ENCODE data around the gene LPCAT4. TPM values are rescaled to one million over a fixed set of nuclear protein-coding genes. Genes with fewer than 3 reads are reported as not detected.

LPCAT4 gene, protein sequence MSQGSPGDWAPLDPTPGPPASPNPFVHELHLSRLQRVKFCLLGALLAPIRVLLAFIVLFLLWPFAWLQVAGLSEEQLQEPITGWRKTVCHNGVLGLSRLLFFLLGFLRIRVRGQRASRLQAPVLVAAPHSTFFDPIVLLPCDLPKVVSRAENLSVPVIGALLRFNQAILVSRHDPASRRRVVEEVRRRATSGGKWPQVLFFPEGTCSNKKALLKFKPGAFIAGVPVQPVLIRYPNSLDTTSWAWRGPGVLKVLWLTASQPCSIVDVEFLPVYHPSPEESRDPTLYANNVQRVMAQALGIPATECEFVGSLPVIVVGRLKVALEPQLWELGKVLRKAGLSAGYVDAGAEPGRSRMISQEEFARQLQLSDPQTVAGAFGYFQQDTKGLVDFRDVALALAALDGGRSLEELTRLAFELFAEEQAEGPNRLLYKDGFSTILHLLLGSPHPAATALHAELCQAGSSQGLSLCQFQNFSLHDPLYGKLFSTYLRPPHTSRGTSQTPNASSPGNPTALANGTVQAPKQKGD
- 17.2 and 25.9 TPM in 2 replicates for total RNA-seq

DNA sequence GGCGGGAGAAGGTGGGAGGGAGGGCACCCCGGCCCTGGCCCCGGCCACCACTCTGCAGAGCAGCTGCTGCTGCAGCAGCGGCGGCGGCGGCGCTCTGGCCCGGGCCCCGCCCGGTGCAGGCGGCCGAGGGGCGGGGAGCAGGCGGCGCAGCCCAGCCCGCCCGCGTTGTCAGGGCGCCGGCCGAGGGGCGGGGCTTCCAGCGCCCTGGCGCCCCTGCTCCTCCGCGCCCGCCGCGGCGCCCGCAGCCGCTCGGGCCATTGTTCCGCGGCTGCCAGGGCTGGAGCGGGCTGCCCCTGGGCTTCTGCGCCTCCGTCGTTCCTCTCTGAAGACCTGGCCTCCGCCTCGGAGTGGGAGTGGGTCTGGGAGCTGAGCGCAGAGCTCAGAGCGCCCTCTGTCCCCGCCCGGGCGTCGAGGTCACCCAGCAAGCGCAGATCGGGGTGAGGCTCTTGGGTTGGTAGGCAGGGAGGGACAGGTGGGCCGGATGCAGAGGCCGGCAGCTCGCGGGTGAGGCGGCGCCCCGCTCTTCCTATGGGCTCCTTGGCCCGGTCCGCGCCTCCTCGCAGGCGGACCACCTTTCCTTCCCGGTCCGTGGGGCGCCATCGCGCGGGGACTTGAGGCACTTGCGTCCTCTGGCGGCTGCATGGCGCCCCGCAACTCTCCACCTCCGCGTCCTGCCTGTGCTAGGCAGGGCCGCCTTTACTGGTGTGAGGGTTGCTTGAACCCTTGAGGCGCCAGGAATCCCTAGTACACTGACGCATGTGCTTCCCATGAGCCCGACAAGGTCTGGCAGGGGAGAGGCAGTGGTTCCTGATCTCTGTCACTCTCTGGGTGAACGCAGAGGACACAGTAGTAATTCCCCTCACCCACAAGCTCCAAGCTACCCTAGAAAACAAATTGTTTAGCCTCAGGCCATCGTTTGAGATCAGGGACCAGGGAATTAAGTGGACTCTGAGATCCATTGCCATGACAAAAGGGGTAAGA, at the start of gene LPCAT4:
LPCAT4 (minus strand) TSS at position 96 of the 981 bp plus-strand sequence. CDS start 96 bp downstream, outside the sequence.

GRCh38 chr15:34342737-34343575, 24.0 kb downstream of the LPCAT4 start, which contains the start of the genes NOP10 and NUTM1:
NOP10 (minus strand) TSS chr15:34343136; CDS start chr15:34343073, 63 bp downstream.
NUTM1 (plus strand) TSS chr15:34343315; CDS start chr15:34343697, 382 bp downstream.

GRCh38 chr15:34337557-34338306, 29.3 kb downstream of the LPCAT4 start, which contains the start of gene SLC12A6:
SLC12A6 (minus strand) TSS chr15:34337781; CDS start chr15:34336680, 1,101 bp downstream.

Other genes with a start within 250 kb of the LPCAT4 start
- 19.6 and 30.8 TPM in 2 replicates for gene KATNBL1, start 157.1 kb downstream of the LPCAT4 start, total RNA-seq
- 165 and 168 TPM in 2 replicates for gene EMC4, start 142.2 kb downstream of the LPCAT4 start, total RNA-seq
- gene SLC12A6, start 29.4 kb downstream of the LPCAT4 start, total RNA-seq, result 10.2 and 14.0 TPM in 2 replicates
- 238 and 279 TPM in 2 replicates for gene NOP10, start 24.1 kb downstream of the LPCAT4 start, total RNA-seq
- 0.05 TPM in 1 of 2 replicates, not detected in the other for gene NUTM1, start 23.9 kb downstream of the LPCAT4 start, total RNA-seq
- 3.1 and 9.0 TPM in 2 replicates for gene GOLGA8A, start 70.6 kb upstream of the LPCAT4 start, total RNA-seq
- gene GOLGA8B, start 216.5 kb upstream of the LPCAT4 start, total RNA-seq, result 4.9 and 12.5 TPM in 2 replicates

Data from airway epithelial cell (primary cell).